Measurements from ENCODE around the gene MESP2.

DNA sequence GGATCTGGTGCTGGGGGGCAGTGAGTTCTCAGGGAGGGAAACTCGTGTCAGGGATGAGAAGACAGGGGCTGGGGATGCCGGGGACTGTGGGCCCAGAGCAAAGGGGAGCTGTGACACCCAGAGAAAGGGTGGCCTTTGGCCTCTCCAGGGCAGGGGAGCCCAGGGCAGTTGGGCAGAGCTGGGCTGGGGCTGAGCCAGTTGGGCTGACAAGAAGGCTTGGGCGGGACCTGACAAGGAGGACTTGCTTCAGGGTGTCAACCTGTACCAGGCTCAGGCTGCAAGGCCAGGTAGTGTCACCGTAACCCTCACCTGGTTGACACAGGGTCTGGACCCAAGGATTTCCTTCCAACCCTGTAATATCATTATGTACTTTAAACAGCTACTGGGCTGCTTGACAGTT lies 51.7 kb downstream of the MESP2 start:
- TF ChIP-seq, protein P1, sequence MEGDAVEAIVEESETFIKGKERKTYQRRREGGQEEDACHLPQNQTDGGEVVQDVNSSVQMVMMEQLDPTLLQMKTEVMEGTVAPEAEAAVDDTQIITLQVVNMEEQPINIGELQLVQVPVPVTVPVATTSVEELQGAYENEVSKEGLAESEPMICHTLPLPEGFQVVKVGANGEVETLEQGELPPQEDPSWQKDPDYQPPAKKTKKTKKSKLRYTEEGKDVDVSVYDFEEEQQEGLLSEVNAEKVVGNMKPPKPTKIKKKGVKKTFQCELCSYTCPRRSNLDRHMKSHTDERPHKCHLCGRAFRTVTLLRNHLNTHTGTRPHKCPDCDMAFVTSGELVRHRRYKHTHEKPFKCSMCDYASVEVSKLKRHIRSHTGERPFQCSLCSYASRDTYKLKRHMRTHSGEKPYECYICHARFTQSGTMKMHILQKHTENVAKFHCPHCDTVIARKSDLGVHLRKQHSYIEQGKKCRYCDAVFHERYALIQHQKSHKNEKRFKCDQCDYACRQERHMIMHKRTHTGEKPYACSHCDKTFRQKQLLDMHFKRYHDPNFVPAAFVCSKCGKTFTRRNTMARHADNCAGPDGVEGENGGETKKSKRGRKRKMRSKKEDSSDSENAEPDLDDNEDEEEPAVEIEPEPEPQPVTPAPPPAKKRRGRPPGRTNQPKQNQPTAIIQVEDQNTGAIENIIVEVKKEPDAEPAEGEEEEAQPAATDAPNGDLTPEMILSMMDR (IDR thresholded peaks at IDR 0.05): no peak
- TF ChIP-seq, protein P2, sequence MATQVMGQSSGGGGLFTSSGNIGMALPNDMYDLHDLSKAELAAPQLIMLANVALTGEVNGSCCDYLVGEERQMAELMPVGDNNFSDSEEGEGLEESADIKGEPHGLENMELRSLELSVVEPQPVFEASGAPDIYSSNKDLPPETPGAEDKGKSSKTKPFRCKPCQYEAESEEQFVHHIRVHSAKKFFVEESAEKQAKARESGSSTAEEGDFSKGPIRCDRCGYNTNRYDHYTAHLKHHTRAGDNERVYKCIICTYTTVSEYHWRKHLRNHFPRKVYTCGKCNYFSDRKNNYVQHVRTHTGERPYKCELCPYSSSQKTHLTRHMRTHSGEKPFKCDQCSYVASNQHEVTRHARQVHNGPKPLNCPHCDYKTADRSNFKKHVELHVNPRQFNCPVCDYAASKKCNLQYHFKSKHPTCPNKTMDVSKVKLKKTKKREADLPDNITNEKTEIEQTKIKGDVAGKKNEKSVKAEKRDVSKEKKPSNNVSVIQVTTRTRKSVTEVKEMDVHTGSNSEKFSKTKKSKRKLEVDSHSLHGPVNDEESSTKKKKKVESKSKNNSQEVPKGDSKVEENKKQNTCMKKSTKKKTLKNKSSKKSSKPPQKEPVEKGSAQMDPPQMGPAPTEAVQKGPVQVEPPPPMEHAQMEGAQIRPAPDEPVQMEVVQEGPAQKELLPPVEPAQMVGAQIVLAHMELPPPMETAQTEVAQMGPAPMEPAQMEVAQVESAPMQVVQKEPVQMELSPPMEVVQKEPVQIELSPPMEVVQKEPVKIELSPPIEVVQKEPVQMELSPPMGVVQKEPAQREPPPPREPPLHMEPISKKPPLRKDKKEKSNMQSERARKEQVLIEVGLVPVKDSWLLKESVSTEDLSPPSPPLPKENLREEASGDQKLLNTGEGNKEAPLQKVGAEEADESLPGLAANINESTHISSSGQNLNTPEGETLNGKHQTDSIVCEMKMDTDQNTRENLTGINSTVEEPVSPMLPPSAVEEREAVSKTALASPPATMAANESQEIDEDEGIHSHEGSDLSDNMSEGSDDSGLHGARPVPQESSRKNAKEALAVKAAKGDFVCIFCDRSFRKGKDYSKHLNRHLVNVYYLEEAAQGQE (IDR thresholded peaks at IDR 0.05; ENCODE audit: insufficient read depth in 1 of 2, low read depth in 2 of 2, low read length in 1 of 2): no peak
- no peak for TF ChIP-seq POLR2AphosphoS5 (IDR thresholded peaks at IDR 0.05; ENCODE audit: low read depth, low read length)
- no peak for TF ChIP-seq TCF7L2 (IDR thresholded peaks at IDR 0.05; ENCODE audit: low read depth, low read length)
- TF ChIP-seq SIN3A (IDR thresholded peaks at IDR 0.05; ENCODE audit: borderline replicate concordance, insufficient read depth, low read depth, low read length): no peak
